K562 (cell line): ENCODE data around the gene PID1. TPM values are rescaled to one million over a fixed set of nuclear protein-coding genes. Genes with fewer than 3 reads are reported as not detected.

Experiments
- ATAC-seq: fragments of 200-7000 bp; cut with Tn5 transposase; 3 replicates; pipeline ENCODE4 v1.9.1; 2020; ENCODE audit warnings: moderate library complexity
- BruUV-seq: library from RNA; stranded (reverse); fragments of 400-500 nt; replicated peaks from 2 replicates; lab custom pipeline; 2021; lab: Mats Ljungman, UMichigan
- CTCF ChIA-PET: fragments of 300-600 bp; formaldehyde crosslinking; extraction: SDS; loops from one replicate; lab custom pipeline; 2021; ENCODE audit warnings: low intra/inter-chr PET ratio; lab: Yijun Ruan, JAX
- POLR2A ChIA-PET: fragments of 300-600, 350-650 bp; sonication (Branson Sonifier 250); formaldehyde crosslinking; extraction: SDS; loops from one replicate; lab custom pipeline; 2021; ENCODE audit warnings: antibody characterized with exemption, inconsistent platforms; lab: Yijun Ruan, JAX
- DNase-seq, 4 experiments: peaks; one replicate each; pipeline versions ENCODE4 v3.0.0 to v3.0.0-alpha.2; 2011 to 2018; ENCODE audit warnings: low spot score in 3 of 4, mixed read lengths in 3 of 4; ENCODE audit errors: extremely low read depth in 1 of 4
- FAIRE-seq: peaks from 2 replicates; lab custom pipeline; 2011; peaks lifted over from hg19 to GRCh38; lab: Jason Lieb, UNC
- H2AFZ ChIP-seq: 2 replicates; pipeline ENCODE4 v1.6.0; 2011; ENCODE audit warnings: low read depth, low read length, control low read depth, inconsistent platforms
- H3K27ac ChIP-seq: fragments of 200-600 bp; 3 replicates; pipeline ENCODE4 v1.8.0; 2011; ENCODE audit warnings: low read depth, mild to moderate bottlenecking, control low read depth, inconsistent platforms, low read length, moderate library complexity, mixed read lengths; ENCODE audit errors: extremely low read depth
- H3K27me3 ChIP-seq, 2 experiments: fragments of 300-600 bp in 1 of 2; 2 replicates in 1 of 2; 3 replicates in 1 of 2; pipeline versions ENCODE4 v1.6.0 to v1.8.0; 2011; ENCODE audit warnings: inconsistent platforms in 2 of 2, low read length in 2 of 2, mild to moderate bottlenecking in 1 of 2, mixed read lengths in 1 of 2, moderate library complexity in 1 of 2; ENCODE audit not compliant: control insufficient read depth in 2 of 2, insufficient read depth in 2 of 2
- H3K36me3 ChIP-seq: fragments of 300-600 bp; 3 replicates; pipeline ENCODE4 v1.8.0; 2011; ENCODE audit warnings: mild to moderate bottlenecking, low read length, inconsistent platforms; ENCODE audit not compliant: control insufficient read depth, insufficient read depth
- H3K4me1 ChIP-seq, 2 experiments: fragments of 200-600 bp in 1 of 2; replicated peaks in 1 of 2; 2 replicates in 1 of 2; 3 replicates in 1 of 2; pipeline versions ENCODE4 v1.5.1 to v1.8.0; 2011; ENCODE audit warnings: inconsistent platforms in 2 of 2, low read length in 2 of 2, mild to moderate bottlenecking in 1 of 2, mixed read lengths in 1 of 2, moderate library complexity in 1 of 2; ENCODE audit not compliant: control insufficient read depth in 2 of 2, insufficient read depth in 2 of 2
- H3K4me2 ChIP-seq: 2 replicates; pipeline ENCODE4 v1.6.1; 2011; ENCODE audit warnings: low read length, control low read depth, inconsistent platforms, mixed read lengths; ENCODE audit not compliant: insufficient read depth
- H3K4me3 ChIP-seq: fragments of 200-600 bp; sonication (generic), shearing (Covaris generic); 2 replicates; pipeline ENCODE4 v1.5.1; 2016; ENCODE audit warnings: control low read depth, inconsistent platforms
- H3K79me2 ChIP-seq: fragments of 200-600 bp; 3 replicates; pipeline ENCODE4 v1.8.0; 2011; ENCODE audit warnings: low read length, inconsistent platforms; ENCODE audit not compliant: control insufficient read depth, insufficient read depth
- H3K9ac ChIP-seq, 2 experiments: 2 replicates each; pipeline versions ENCODE4 v1.6.0 to v1.6.1; 2011; ENCODE audit warnings: low read depth in 2 of 2, low read length in 2 of 2, control low read depth in 1 of 2, inconsistent platforms in 1 of 2, mild to moderate bottlenecking in 1 of 2, mixed read lengths in 1 of 2; ENCODE audit not compliant: insufficient read depth in 1 of 2
- H3K9me1 ChIP-seq: one replicate; pipeline ENCODE4 v1.6.0; 2011; ENCODE audit warnings: inconsistent platforms, mild to moderate bottlenecking, low read length, moderate library complexity; ENCODE audit not compliant: control insufficient read depth, insufficient read depth
- H3K9me3 ChIP-seq: replicated peaks from 2 replicates; pipeline ENCODE4 v1.5.1; 2011; ENCODE audit warnings: low read depth, low read length, inconsistent platforms; ENCODE audit not compliant: control insufficient read depth, insufficient read depth
- H4K20me1 ChIP-seq: replicated peaks from 2 replicates; pipeline ENCODE4 v1.6.1; 2011; ENCODE audit warnings: low read length, inconsistent platforms, mixed read lengths; ENCODE audit not compliant: control insufficient read depth, insufficient read depth
- EWSR1 ChIP-seq: fragments of 450-650 bp; IDR thresholded peaks from 2 replicates; pipeline ENCODE4 v1.6.1; 2018; ENCODE audit warnings: borderline replicate concordance, mild to moderate bottlenecking, low read depth, moderate library complexity; ENCODE audit not compliant: partially characterized antibody
- GTF2E2 ChIP-seq: fragments of 200-800 bp; sonication (Bioruptor generic); IDR thresholded peaks from 2 replicates; pipeline ENCODE4 v1.6.1; 2016; ENCODE audit warnings: missing genetic modification characterization, missing compliant biosample characterization
- KLF10 ChIP-seq: fragments of 250-450 bp; sonication (Bioruptor Pico); IDR thresholded peaks from 2 replicates; pipeline ENCODE4 v1.6.1; 2021; ENCODE audit warnings: matching md5 sums
- RAD21 ChIP-seq, 2 experiments: fragments of 250-450 bp in 1 of 2; fragments of 450-650 bp in 1 of 2; sonication (Bioruptor Pico) in 1 of 2; formaldehyde crosslinking in 1 of 2; IDR thresholded peaks in 1 of 2; conservative IDR thresholded peaks in 1 of 2; 2 replicates each; pipeline versions ENCODE4 v1.4.0 to v1.8.0; 2020 to 2022; ENCODE audit warnings: mild to moderate bottlenecking in 2 of 2, moderate library complexity in 1 of 2
- RHOXF2B ChIP-seq: fragments of 250-450 bp; sonication (Bioruptor Pico); conservative IDR thresholded peaks from 2 replicates; pipeline ENCODE4 v1.5.1; 2021
- SRSF9 ChIP-seq: fragments of 200-400 bp; formaldehyde crosslinking; IDR thresholded peaks from 2 replicates; pipeline ENCODE4 v1.6.1; 2017; ENCODE audit warnings: low read depth, low read length, borderline replicate concordance
- STAT5A ChIP-seq: IDR thresholded peaks from 2 replicates; pipeline ENCODE4 v1.6.1; 2012; ENCODE audit warnings: low read length, inconsistent platforms, borderline replicate concordance
- TEAD4 ChIP-seq, 2 experiments: sonication (generic) in 1 of 2; formaldehyde crosslinking in 1 of 2; IDR thresholded peaks; 2 replicates each; pipeline versions ENCODE4 v1.6.1 to v1.8.0; 2012 to 2022; ENCODE audit warnings: borderline replicate concordance in 1 of 2, inconsistent platforms in 1 of 2, low read length in 1 of 2, mild to moderate bottlenecking in 1 of 2, missing genetic modification reagents in 1 of 2
- ZNF23 ChIP-seq: fragments of 250-450 bp; sonication (Bioruptor Pico); IDR thresholded peaks from 2 replicates; pipeline ENCODE4 v1.4.0; 2020; ENCODE audit warnings: mild to moderate bottlenecking
- ZNF561 ChIP-seq: fragments of 450-650 bp; formaldehyde crosslinking; conservative IDR thresholded peaks from 2 replicates; pipeline ENCODE4 v1.4.0; 2020; ENCODE audit warnings: mild to moderate bottlenecking, moderate library complexity
- WGBS: fragments of 100-300 bp; shearing (Covaris generic); methylation state at CpG from one replicate; pipeline ENCODE4 v1.1.6; 2016; ENCODE audit warnings: low coverage, mixed read lengths; ENCODE audit not compliant: insufficient coverage; ENCODE audit errors: missing lambda C conversion rate; 5-methylcytosine and 5-hydroxymethylcytosine counted together
- in situ Hi-C: fragments of 300-500 bp; cut with MboI; formaldehyde crosslinking; loops from 4 replicates; pipeline ENCODE4 v1.15.0; 2018; ENCODE audit warnings: inconsistent platforms, mixed read lengths
- intact Hi-C: fragments of 100-400 bp; cut with micrococcal nuclease; formaldehyde crosslinking; loops from 2 replicates; pipeline ENCODE4 v1.14.2; 2022
- polyA plus RNA-seq, 8 experiments: library from polyadenylated mRNA; depleted of rRNA in 4 of 8; stranded (reverse) in 5 of 8; unstranded in 3 of 8; fragments of >200 nt; fragmentation: Nextera tagmentation in 2 of 8; fragmentation: Illumina TruSeq in 1 of 8; extraction: Ambion mirVana in 2 of 8; extraction: Trizol in 1 of 8; gene quantifications; 2 replicates each; pipeline versions ENCODE4 v1.2.1 to v1.2.3, GENCODE V29; 2011 to 2014; ENCODE audit warnings: inconsistent platforms in 1 of 8, missing spikeins in 1 of 8
- total RNA-seq, 7 experiments: library from RNA; depleted of rRNA in 6 of 7; stranded (reverse); fragments of >200 nt in 6 of 7; fragmentation: Illumina TruSeq in 2 of 7; extraction: Trizol in 2 of 7; gene quantifications; 2 replicates each; pipeline versions ENCODE4 v1.2.1 to v1.2.3, GENCODE V29; 2011 to 2021; ENCODE audit warnings: low replicate concordance in 1 of 7
- TF ChIP-seq, protein P1 (sequence below), 2 experiments: fragments of 450-650 bp in 1 of 2; IDR thresholded peaks; 2 replicates each; pipeline ENCODE4 v1.6.1; 2011 to 2017; ENCODE audit warnings: low read depth in 2 of 2, antibody characterized with exemption in 1 of 2, borderline replicate concordance in 1 of 2, low read length in 1 of 2, mild to moderate bottlenecking in 1 of 2, mixed read lengths in 1 of 2; ENCODE audit not compliant: control insufficient read depth in 1 of 2
- TF ChIP-seq, protein P2 (sequence below): fragments of 250-450 bp; sonication (Bioruptor Pico); IDR thresholded peaks from 2 replicates; pipeline ENCODE4 v1.8.0; 2021; ENCODE audit warnings: borderline replicate concordance, mild to moderate bottlenecking, moderate library complexity; ENCODE audit not compliant: poor library complexity, severe bottlenecking

Gene PID1
- total and polyA plus RNA-seq, 9 of the 15 experiments (the other 6 are each of a cell fraction or from before 2014, with no cell fraction given), result not detected

DNA sequence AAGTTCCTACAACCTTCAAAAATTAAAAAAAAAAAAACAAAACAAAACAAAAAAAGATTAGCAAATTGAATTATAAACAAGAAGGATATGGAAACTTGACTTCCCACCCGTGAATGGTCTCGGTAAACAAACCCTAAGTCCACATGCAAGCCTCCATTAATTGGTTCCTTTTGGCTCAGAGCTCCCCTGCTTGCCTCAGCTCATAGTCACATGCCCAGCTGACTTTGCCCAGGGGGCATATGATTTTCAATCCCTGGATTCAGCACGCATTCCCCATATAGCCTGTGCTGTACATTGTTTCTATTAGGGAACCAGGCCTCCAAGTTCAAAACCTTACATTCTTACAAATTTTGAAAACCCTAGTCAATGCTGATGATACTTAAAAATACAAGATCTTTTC lies 95.0 kb downstream of the PID1 start:
- Histone ChIP-seq H4K20me1 (no peaks in the 10 kb centered on the region), H3K9me1 (no peaks in the 10 kb centered on the region), H3K4me2 (no peak overlapping the region), H3K27ac (no peak overlapping the region), H2AFZ (no peak overlapping the region), H3K4me3 (no peak overlapping the region), H3K36me3 (no peaks in the 10 kb centered on the region), H3K79me2 (no peaks in the 10 kb centered on the region), H3K27me3 (no peaks in the 10 kb centered on the region), H3K9me3 (no peaks in the 10 kb centered on the region), H3K4me1 (no peaks in the 10 kb centered on the region), H3K9ac (no peak overlapping the region)
- no peak for TF ChIP-seq ZNF561 (CRISPR knock-in tag)
- TF ChIP-seq RAD21 (CRISPR knock-in tag; conservative IDR thresholded peaks at IDR 0.05 in 1 of 2, IDR thresholded peaks at IDR 0.05 in 1 of 2), result no peak
- in situ Hi-C loops, result no loop called here
- POLR2A ChIA-PET, result no interaction called here
- 0% methylated on average over 1 of the region's 3 CpGs for WGBS
- ATAC-seq (no peak), FAIRE-seq (no peak), DNase-seq (no peak)
- intact Hi-C loops, result no loop called here
- BruUV-seq, result no TSS peak
- CTCF ChIA-PET, result no interaction called here

- H3K4me1 ChIP-seq, result no peaks in the 10 kb centered on the region
- H3K79me2 ChIP-seq, result no peaks in the 10 kb centered on the region
- no peak overlapping the region for H3K4me3 ChIP-seq
- no peaks in the 10 kb centered on the region for H3K27me3 ChIP-seq
- no peaks in the 10 kb centered on the region for H3K36me3 ChIP-seq
- H3K4me2 ChIP-seq, result no peak overlapping the region
- H2AFZ ChIP-seq, result no peak overlapping the region
- FAIRE-seq (no peak), ATAC-seq (no peak), DNase-seq (no peak)
- no peaks in the 10 kb centered on the region for H4K20me1 ChIP-seq
- H3K9ac ChIP-seq, result no peak overlapping the region
- 0% methylated on average over 1 of the region's 1 CpG for WGBS
- ChIA-PET POLR2A (interaction anchor here (0.6 to 0.8 kb wide), 2 partner anchors 1416 to 1475 kb away, joined by 3 read pairs; no protein-coding TSS in a partner anchor), CTCF (no interaction called here)
- in situ Hi-C loops, result no loop called here
- no peaks in the 10 kb centered on the region for H3K9me1 ChIP-seq
- no peaks in the 10 kb centered on the region for H3K9me3 ChIP-seq
- no peak overlapping the region for H3K27ac ChIP-seq
- no TSS peak for BruUV-seq
- intact Hi-C loops, result no loop called here
- TF ChIP-seq KLF10, result no peak
- TF ChIP-seq, protein P1, sequence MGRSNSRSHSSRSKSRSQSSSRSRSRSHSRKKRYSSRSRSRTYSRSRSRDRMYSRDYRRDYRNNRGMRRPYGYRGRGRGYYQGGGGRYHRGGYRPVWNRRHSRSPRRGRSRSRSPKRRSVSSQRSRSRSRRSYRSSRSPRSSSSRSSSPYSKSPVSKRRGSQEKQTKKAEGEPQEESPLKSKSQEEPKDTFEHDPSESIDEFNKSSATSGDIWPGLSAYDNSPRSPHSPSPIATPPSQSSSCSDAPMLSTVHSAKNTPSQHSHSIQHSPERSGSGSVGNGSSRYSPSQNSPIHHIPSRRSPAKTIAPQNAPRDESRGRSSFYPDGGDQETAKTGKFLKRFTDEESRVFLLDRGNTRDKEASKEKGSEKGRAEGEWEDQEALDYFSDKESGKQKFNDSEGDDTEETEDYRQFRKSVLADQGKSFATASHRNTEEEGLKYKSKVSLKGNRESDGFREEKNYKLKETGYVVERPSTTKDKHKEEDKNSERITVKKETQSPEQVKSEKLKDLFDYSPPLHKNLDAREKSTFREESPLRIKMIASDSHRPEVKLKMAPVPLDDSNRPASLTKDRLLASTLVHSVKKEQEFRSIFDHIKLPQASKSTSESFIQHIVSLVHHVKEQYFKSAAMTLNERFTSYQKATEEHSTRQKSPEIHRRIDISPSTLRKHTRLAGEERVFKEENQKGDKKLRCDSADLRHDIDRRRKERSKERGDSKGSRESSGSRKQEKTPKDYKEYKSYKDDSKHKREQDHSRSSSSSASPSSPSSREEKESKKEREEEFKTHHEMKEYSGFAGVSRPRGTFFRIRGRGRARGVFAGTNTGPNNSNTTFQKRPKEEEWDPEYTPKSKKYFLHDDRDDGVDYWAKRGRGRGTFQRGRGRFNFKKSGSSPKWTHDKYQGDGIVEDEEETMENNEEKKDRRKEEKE (IDR thresholded peaks at IDR 0.05; ENCODE audit: borderline replicate concordance in 1 of 2, control insufficient read depth in 1 of 2, low read depth in 2 of 2, low read length in 1 of 2), result no peak
- TF ChIP-seq SRSF9, result no peak
- no peak for TF ChIP-seq TEAD4 (IDR thresholded peaks at IDR 0.05; ENCODE audit: low read length)
- no peak for TF ChIP-seq TEAD4 (CRISPR knock-in tag; IDR thresholded peaks at IDR 0.05; ENCODE audit: borderline replicate concordance)
- TF ChIP-seq RHOXF2B (CRISPR knock-in tag), result no peak
- TF ChIP-seq, protein P2, sequence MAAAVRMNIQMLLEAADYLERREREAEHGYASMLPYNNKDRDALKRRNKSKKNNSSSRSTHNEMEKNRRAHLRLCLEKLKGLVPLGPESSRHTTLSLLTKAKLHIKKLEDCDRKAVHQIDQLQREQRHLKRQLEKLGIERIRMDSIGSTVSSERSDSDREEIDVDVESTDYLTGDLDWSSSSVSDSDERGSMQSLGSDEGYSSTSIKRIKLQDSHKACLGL (CRISPR knock-in tag), result no peak
- no peak for TF ChIP-seq STAT5A
- TF ChIP-seq GTF2E2 (tag), result no peak
- TF ChIP-seq ZNF23 (CRISPR knock-in tag), result no peak
- TF ChIP-seq EWSR1, result no peak
Observed at GRCh38 chr2:229175497-229175863, 95.6 kb downstream of the PID1 start.
